Naive B cell (primary cell): ENCODE results near the gene PCDHGA11. TPM values are rescaled to one million over a fixed set of nuclear protein-coding genes. Genes with fewer than 3 reads are reported as not detected.
"Not testable (repeated sequence)": the region's sequence is repeated elsewhere in the genome, so short reads cannot be mapped to it uniquely, and the experiment has no call there.

Experiments used
- ATAC-seq, 2 donors: fragments of 150-1000 bp; cut with Tn5 transposase; 2 replicates each; pipeline ENCODE4 v1.10.0; 2021; ENCODE audit warnings: low read depth in 2 of 2, mild to moderate bottlenecking in 2 of 2, moderate library complexity in 2 of 2
- DNase-seq: peaks from one replicate; pipeline ENCODE4 v3.0.0; 2022
- H3K27ac Mint-ChIP-seq, 6 donors: one replicate each; pipeline ENCODE4 v1.8.0; 2020 to 2022; ENCODE audit warnings: mild to moderate bottlenecking in 6 of 6, mixed read lengths in 6 of 6, moderate library complexity in 5 of 6, inconsistent platforms in 2 of 6
- H3K27me3 Mint-ChIP-seq, 3 donors: one replicate each; pipeline ENCODE4 v1.8.0; 2021 to 2022; ENCODE audit warnings: mixed read lengths in 3 of 3, mild to moderate bottlenecking in 1 of 3
- H3K36me3 Mint-ChIP-seq, 2 donors: one replicate each; pipeline ENCODE4 v1.8.0; 2020 to 2022; ENCODE audit warnings: mixed read lengths in 2 of 2, inconsistent platforms in 1 of 2, mild to moderate bottlenecking in 1 of 2
- H3K4me1 Mint-ChIP-seq, 3 donors: one replicate each; pipeline ENCODE4 v1.8.0; 2020 to 2022; ENCODE audit warnings: mixed read lengths in 3 of 3, inconsistent platforms in 1 of 3, mild to moderate bottlenecking in 1 of 3, moderate library complexity in 1 of 3
- H3K4me3 Mint-ChIP-seq, 8 donors: one replicate each; pipeline ENCODE4 v1.8.0; 2020 to 2022; ENCODE audit warnings: mild to moderate bottlenecking in 8 of 8, mixed read lengths in 8 of 8, moderate library complexity in 8 of 8, inconsistent platforms in 2 of 8
- H3K9me3 Mint-ChIP-seq, 7 donors: one replicate each; pipeline ENCODE4 v1.8.0; 2020 to 2022; ENCODE audit warnings: mixed read lengths in 7 of 7, mild to moderate bottlenecking in 5 of 7, inconsistent platforms in 2 of 7, moderate library complexity in 1 of 7
- polyA plus RNA-seq, 6 donors: library from polyadenylated mRNA; unstranded; fragments of 300-500 nt; fragmentation: Illumina TruSeq; gene quantifications; one replicate each; pipeline ENCODE4 v1.2.3, GENCODE V29; 2021; ENCODE audit warnings: low read depth in 6 of 6

The PCDHGA11 gene
- polyA plus RNA-seq, 6 donors from 2014 or later = not detected

GRCh38 chr5:141409598-141410306, 11.1 kb upstream of the PCDHGA11 start:
- Mint-ChIP-seq H3K4me3 (peak overlapping the region in 2 of 8 donors; percentile 8 to 34), H3K9me3 (peaks cover 9 to 70% (median 43%) of the 10 kb centered on the region in 7 donors), H3K27me3 (peaks cover 63 to 72% (median 63%) of the 10 kb centered on the region in 3 donors), H3K4me1 (peaks cover 11 to 30% (median 14%) of the 10 kb centered on the region in 3 donors), H3K27ac (peak overlapping the region in 3 of 6 donors; percentile 22 to 48 (median 39)), H3K36me3 (peaks cover 21 to 46% of the 10 kb centered on the region in 2 donors)
- ATAC-seq = no peak
- DNase-seq = no peak

- peaks cover 11 to 30% (median 16%) of the 10 kb centered on the region in 3 donors for H3K4me1 Mint-ChIP-seq
- H3K27ac Mint-ChIP-seq = peak overlapping the region in 2 of 6 donors; percentile 11 to 54
- H3K27me3 Mint-ChIP-seq = peaks cover 60 to 70% (median 61%) of the 10 kb centered on the region in 3 donors
- H3K9me3 Mint-ChIP-seq = peaks cover 9 to 69% (median 44%) of the 10 kb centered on the region in 7 donors
- ATAC-seq = no peak
- H3K36me3 Mint-ChIP-seq = peaks cover 29 to 45% of the 10 kb centered on the region in 2 donors
- no peak for DNase-seq
- peak overlapping the region in 1 of 8 donors; percentile 12 for H3K4me3 Mint-ChIP-seq
These were observed 9.3 kb upstream of the PCDHGA11 start for GRCh38 chr5:141411575-141411974.

GRCh38 chr5:141412854-141413539, 7.9 kb upstream of the PCDHGA11 start, which contains the start of gene PCDHGA10:
PCDHGA10 (plus strand) TSS chr5:141412987; CDS start chr5:141413176, 189 bp downstream.
- H3K27me3 Mint-ChIP-seq = peaks cover 62 to 71% (median 67%) of the 10 kb centered on the region in 3 donors
- H3K4me3 Mint-ChIP-seq = peak within 1 kb of the TSS; percentile 74 to 93 (median 87)
- ATAC-seq (peak; percentile 47 to 52), DNase-seq (no peak)
- H3K27ac Mint-ChIP-seq = peak within 1 kb of the TSS in 4 of 6 donors; percentile 43 to 85 (median 66)
- H3K36me3 Mint-ChIP-seq = peaks cover 32 to 48% of the 10 kb centered on the region in 2 donors
- H3K9me3 Mint-ChIP-seq = peaks cover 9 to 70% (median 46%) of the 10 kb centered on the region in 7 donors
- peaks cover 11 to 22% (median 22%) of the 10 kb centered on the region in 3 donors for H3K4me1 Mint-ChIP-seq

GRCh38 chr5:141413540-141414069, 7.2 kb upstream of the PCDHGA11 start:
- Mint-ChIP-seq H3K27ac (peak overlapping the region in 4 of 6 donors; percentile 43 to 85 (median 66)), H3K9me3 (peaks cover 11 to 70% (median 48%) of the 10 kb centered on the region in 7 donors), H3K36me3 (peaks cover 38 to 48% of the 10 kb centered on the region in 2 donors), H3K27me3 (peaks cover 65 to 72% (median 67%) of the 10 kb centered on the region in 3 donors), H3K4me1 (peaks cover 11 to 27% (median 18%) of the 10 kb centered on the region in 3 donors), H3K4me3 (peak overlapping the region; percentile 74 to 93 (median 87))
- no peak for ATAC-seq
- no peak for DNase-seq

GRCh38 chr5:141414548-141415274, 6.1 kb upstream of the PCDHGA11 start:
- H3K4me1 Mint-ChIP-seq = peaks cover 11 to 28% (median 18%) of the 10 kb centered on the region in 3 donors
- peaks cover 9 to 64% (median 45%) of the 10 kb centered on the region in 7 donors for H3K9me3 Mint-ChIP-seq
- peaks cover 62 to 69% (median 64%) of the 10 kb centered on the region in 3 donors for H3K27me3 Mint-ChIP-seq
- not testable (repeated sequence) for DNase-seq, ATAC-seq
- H3K27ac Mint-ChIP-seq = peak overlapping the region in 3 of 6 donors; percentile 4 to 79 (median 36)
- H3K36me3 Mint-ChIP-seq = peaks cover 36 to 44% of the 10 kb centered on the region in 2 donors
- peak overlapping the region in 6 of 8 donors; percentile 7 to 84 (median 60) for H3K4me3 Mint-ChIP-seq

GRCh38 chr5:141415275-141415618, 5.6 kb upstream of the PCDHGA11 start:
- not testable (repeated sequence) for DNase-seq, ATAC-seq

GRCh38 chr5:141417494-141418172, 3.2 kb upstream of the PCDHGA11 start, which contains the start of gene PCDHGB7:
PCDHGB7 (plus strand) TSS chr5:141417677; CDS start chr5:141417860, 183 bp downstream.
- DNase-seq = not testable (repeated sequence)
- peaks cover 7 to 34% (median 18%) of the 10 kb centered on the region in 3 donors for H3K4me1 Mint-ChIP-seq

More at GRCh38 chr5:141415275-141415618, 5.6 kb upstream of the PCDHGA11 start:
- Mint-ChIP-seq H3K36me3 (peaks cover 33 to 39% of the 10 kb centered on the region in 2 donors), H3K27me3 (peaks cover 59 to 68% (median 63%) of the 10 kb centered on the region in 3 donors), H3K9me3 (peaks cover 9 to 64% (median 46%) of the 10 kb centered on the region in 7 donors), H3K27ac (peak overlapping the region in 3 of 6 donors; percentile 36 to 60 (median 53)), H3K4me1 (peaks cover 9 to 28% (median 18%) of the 10 kb centered on the region in 3 donors), H3K4me3 (peak overlapping the region in 5 of 8 donors; percentile 7 to 68 (median 46))

GRCh38 chr5:141419074-141419880, 1.6 kb upstream of the PCDHGA11 start:
- H3K27ac Mint-ChIP-seq = peak overlapping the region in 4 of 6 donors; percentile 73 to 96 (median 92)

More at GRCh38 chr5:141417494-141418172, 3.2 kb upstream of the PCDHGA11 start, which contains the start of gene PCDHGB7:
- peak within 1 kb of the TSS in 5 of 6 donors; percentile 38 to 96 (median 92) for H3K27ac Mint-ChIP-seq
- peak in 1 of 2 donors; percentile 41 for ATAC-seq
- peaks cover 43 to 52% of the 10 kb centered on the region in 2 donors for H3K36me3 Mint-ChIP-seq
- H3K27me3 Mint-ChIP-seq = peaks cover 72 to 83% (median 72%) of the 10 kb centered on the region in 3 donors
- peaks cover 11 to 84% (median 60%) of the 10 kb centered on the region in 7 donors for H3K9me3 Mint-ChIP-seq
- peak within 1 kb of the TSS; percentile 16 to 68 (median 49) for H3K4me3 Mint-ChIP-seq

GRCh38 chr5:141421489-141421855, 621 bp downstream of the PCDHGA11 start:
- Mint-ChIP-seq H3K27ac (peak overlapping the region in 5 of 6 donors; percentile 13 to 94 (median 83)), H3K36me3 (peaks cover 26 to 41% of the 10 kb centered on the region in 2 donors), H3K4me1 (peaks cover 0 to 19% (median 0%) of the 10 kb centered on the region in 3 donors), H3K9me3 (peaks cover 13 to 67% (median 40%) of the 10 kb centered on the region in 7 donors), H3K4me3 (peak overlapping the region; percentile 26 to 89 (median 74)), H3K27me3 (peaks cover 58 to 83% (median 63%) of the 10 kb centered on the region in 3 donors)
- no peak for ATAC-seq
- DNase-seq = no peak

More at GRCh38 chr5:141419074-141419880, 1.6 kb upstream of the PCDHGA11 start:
- no peak for ATAC-seq
- Mint-ChIP-seq H3K4me3 (peak overlapping the region in 4 of 8 donors; percentile 45 to 64 (median 54)), H3K27me3 (peaks cover 65 to 80% (median 70%) of the 10 kb centered on the region in 3 donors), H3K36me3 (peaks cover 37 to 52% of the 10 kb centered on the region in 2 donors), H3K9me3 (peaks cover 16 to 82% (median 56%) of the 10 kb centered on the region in 7 donors), H3K4me1 (peaks cover 3 to 21% (median 4%) of the 10 kb centered on the region in 3 donors)
- no peak for DNase-seq

GRCh38 chr5:141422742-141423291, 2.0 kb downstream of the PCDHGA11 start:
- H3K4me3 Mint-ChIP-seq = peak overlapping the region in 2 of 8 donors; percentile 26 to 39
- ATAC-seq = no peak
- no peak for DNase-seq
- H3K27ac Mint-ChIP-seq = no peak overlapping the region
- H3K9me3 Mint-ChIP-seq = peaks cover 13 to 67% (median 41%) of the 10 kb centered on the region in 7 donors
- H3K36me3 Mint-ChIP-seq = peaks cover 25 to 38% of the 10 kb centered on the region in 2 donors
- peaks cover 57 to 87% (median 58%) of the 10 kb centered on the region in 3 donors for H3K27me3 Mint-ChIP-seq
- peaks cover 0 to 14% (median 0%) of the 10 kb centered on the region in 3 donors for H3K4me1 Mint-ChIP-seq
